SK-N-SH (cell line): ENCODE data around the gene DLG2. TPM values are rescaled to one million over a fixed set of nuclear protein-coding genes. Genes with fewer than 3 reads are reported as not detected.

Source experiments
- CTCF ChIA-PET: fragments of 300-600, 350-600 bp; formaldehyde crosslinking; extraction: SDS; loops from one replicate; lab custom pipeline; 2021; lab: Yijun Ruan, JAX
- POLR2A ChIA-PET: fragments of 350-600 bp; sonication (Branson Sonifier 250); formaldehyde crosslinking; extraction: SDS; loops from one replicate; lab custom pipeline; 2020; ENCODE audit warnings: antibody characterized with exemption, inconsistent platforms; lab: Yijun Ruan, JAX
- DNase-seq: peaks from one replicate; pipeline ENCODE4 v3.0.0; 2012
- H2AFZ ChIP-seq: fragments of 200-600 bp; sonication (generic); 2 replicates; pipeline ENCODE4 v1.8.1; 2016; ENCODE audit warnings: antibody characterized with exemption, mild to moderate bottlenecking, low read depth
- H3F3A ChIP-seq: fragments of 200-600 bp; sonication (generic); replicated peaks from 2 replicates; pipeline ENCODE3; 2016; ENCODE audit warnings: antibody characterized with exemption, mild to moderate bottlenecking; ENCODE audit not compliant: insufficient read depth
- H3K27ac ChIP-seq, 2 experiments: fragments of 200-500 bp in 1 of 2; fragments of 200-600 bp in 1 of 2; sonication (Bioruptor generic) in 1 of 2; sonication (generic), shearing (Covaris generic) in 1 of 2; 2 replicates each; pipeline versions ENCODE4 v1.5.1 to v1.6.1; 2014 to 2016; ENCODE audit warnings: low read depth in 2 of 2, inconsistent platforms in 1 of 2, low read length in 1 of 2, mild to moderate bottlenecking in 1 of 2, mixed read lengths in 1 of 2
- H3K27me3 ChIP-seq: fragments of 200-600 bp; sonication (generic), shearing (Covaris generic); 2 replicates; pipeline ENCODE4 v1.6.1; 2016; ENCODE audit warnings: mixed run types; ENCODE audit not compliant: insufficient read depth
- H3K36me3 ChIP-seq, 2 experiments: fragments of 200-500 bp in 1 of 2; fragments of 200-600 bp in 1 of 2; sonication (Bioruptor generic) in 1 of 2; sonication (generic) in 1 of 2; replicated peaks in 1 of 2; 2 replicates each; pipeline versions ENCODE3 to v1.5.1; 2014 to 2016; ENCODE audit warnings: low read length in 1 of 2, mild to moderate bottlenecking in 1 of 2; ENCODE audit not compliant: insufficient read depth in 2 of 2, control insufficient read depth in 1 of 2
- H3K4me1 ChIP-seq, 2 experiments: fragments of 200-500 bp in 1 of 2; fragments of 200-600 bp in 1 of 2; sonication (Bioruptor generic) in 1 of 2; sonication (generic), shearing (Covaris generic) in 1 of 2; 2 replicates each; pipeline versions ENCODE4 v1.5.1 to v1.6.1; 2014 to 2016; ENCODE audit warnings: low read depth in 1 of 2, low read length in 1 of 2, mixed run types in 1 of 2; ENCODE audit not compliant: insufficient read depth in 2 of 2, control insufficient read depth in 1 of 2
- H3K4me2 ChIP-seq: fragments of 200-600 bp; sonication (generic), shearing (Covaris generic); 2 replicates; pipeline ENCODE4 v1.6.1; 2017; ENCODE audit warnings: mixed run types
- H3K4me3 ChIP-seq, 2 experiments: fragments of 200-500 bp in 1 of 2; fragments of 200-600 bp in 1 of 2; sonication (Bioruptor generic) in 1 of 2; sonication (generic), shearing (Covaris generic) in 1 of 2; 2 replicates each; pipeline versions ENCODE4 v1.5.1 to v1.8.1; 2014 to 2016; ENCODE audit warnings: low read depth in 2 of 2, inconsistent platforms in 1 of 2, low read length in 1 of 2, mild to moderate bottlenecking in 1 of 2, mixed read lengths in 1 of 2, moderate library complexity in 1 of 2
- H3K79me2 ChIP-seq: fragments of 200-600 bp; sonication (generic); 2 replicates; pipeline ENCODE4 v1.8.1; 2017; ENCODE audit warnings: mild to moderate bottlenecking; ENCODE audit not compliant: insufficient read depth
- H3K9ac ChIP-seq: fragments of 200-600 bp; sonication (generic); 2 replicates; pipeline ENCODE4 v1.6.1; 2017; ENCODE audit warnings: mixed run types
- H3K9me2 ChIP-seq: fragments of 200-600 bp; sonication (generic); 2 replicates; pipeline ENCODE4 v1.6.1; 2017; ENCODE audit warnings: mixed run types
- H3K9me3 ChIP-seq: fragments of 200-600 bp; sonication (generic); 2 replicates; pipeline ENCODE4 v1.6.1; 2017; ENCODE audit warnings: mixed run types, mild to moderate bottlenecking, moderate library complexity
- H4K20me1 ChIP-seq: fragments of 200-600 bp; sonication (generic); 2 replicates; pipeline ENCODE4 v1.6.1; 2017; ENCODE audit warnings: mild to moderate bottlenecking, mixed run types; ENCODE audit not compliant: insufficient read depth
- CHD2 ChIP-seq: fragments of 150-350 bp; IDR thresholded peaks from 2 replicates; pipeline ENCODE4 v1.6.1; 2018; ENCODE audit warnings: low read length; ENCODE audit not compliant: partially characterized antibody
- EZH2phosphoT487 ChIP-seq: fragments of 200-600 bp; sonication (generic); IDR thresholded peaks from 2 replicates; pipeline ENCODE4 v1.6.1; 2017; ENCODE audit warnings: low read depth, mixed run types, mild to moderate bottlenecking, antibody characterized with exemption, moderate library complexity, borderline replicate concordance
- IRF3 ChIP-seq: fragments of 150-350 bp; IDR thresholded peaks from 2 replicates; pipeline ENCODE4 v1.6.1; 2016; ENCODE audit warnings: mild to moderate bottlenecking, low read depth, low read length
- JUND ChIP-seq: IDR thresholded peaks from 2 replicates; pipeline ENCODE4 v1.4.0; 2012
- POLR2AphosphoS5 ChIP-seq: IDR thresholded peaks from 2 replicates; pipeline ENCODE4 v1.6.1; 2012; ENCODE audit warnings: low read depth, low read length
- RAD21 ChIP-seq: IDR thresholded peaks from 2 replicates; pipeline ENCODE4 v1.6.1; 2012; ENCODE audit warnings: mild to moderate bottlenecking, low read length
- RCOR1 ChIP-seq: fragments of 150-350 bp; IDR thresholded peaks from 2 replicates; pipeline ENCODE4 v1.6.1; 2017; ENCODE audit warnings: antibody characterized with exemption, low read length
- REST ChIP-seq: IDR thresholded peaks from 2 replicates; pipeline ENCODE4 v1.6.1; 2012; ENCODE audit warnings: mild to moderate bottlenecking, low read depth, low read length, moderate library complexity
- RFX5 ChIP-seq: IDR thresholded peaks from 2 replicates; pipeline ENCODE4 v1.6.1; 2012; ENCODE audit warnings: mild to moderate bottlenecking, improper control_type of control experiment, low read length
- RXRA ChIP-seq: IDR thresholded peaks from 2 replicates; pipeline ENCODE4 v1.4.0; 2012; ENCODE audit warnings: low read depth, mild to moderate bottlenecking, borderline replicate concordance
- SIN3A ChIP-seq: IDR thresholded peaks from 2 replicates; pipeline ENCODE4 v1.6.1; 2012; ENCODE audit warnings: low read depth, mild to moderate bottlenecking, low read length, moderate library complexity, borderline replicate concordance
- USF1 ChIP-seq: IDR thresholded peaks from 2 replicates; pipeline ENCODE4 v1.4.0; 2012; ENCODE audit warnings: low read depth, borderline replicate concordance
- YY1 ChIP-seq: IDR thresholded peaks from 2 replicates; pipeline ENCODE4 v1.4.0; 2012; ENCODE audit warnings: low read depth, mild to moderate bottlenecking
- WGBS: methylation state at CpG from one replicate; pipeline ENCODE4 v1.1.6; 2017; ENCODE audit warnings: low lambda C conversion rate; 5-methylcytosine and 5-hydroxymethylcytosine counted together
- polyA plus RNA-seq, 3 experiments: library from polyadenylated mRNA; depleted of rRNA; stranded (reverse); fragments of >200 nt; gene quantifications; 2 replicates each; pipeline ENCODE4 v1.2.3, GENCODE V29; 2012

The DLG2 gene
- polyA plus RNA-seq, 1 of the 3 experiments (the other 2 are of a cell fraction), result 0.21 TPM

GRCh38 chr11:84543367-84544159, 1083.6 kb downstream of the DLG2 start:
- H3K79me2 ChIP-seq, result no peaks in the 10 kb centered on the region
- peak overlapping the region in 1 of 2 experiments; percentile 58; a peak in 2 of 4 replicates for H3K27ac ChIP-seq
- H4K20me1 ChIP-seq, result no peaks in the 10 kb centered on the region
- H3K4me2 ChIP-seq, result no peak overlapping the region
- no peak for TF ChIP-seq EZH2phosphoT487
- no peak for TF ChIP-seq RXRA
- no peak for TF ChIP-seq USF1
- no peak for TF ChIP-seq JUND
- TF ChIP-seq REST, result no peak
- no peak for TF ChIP-seq YY1
- peak; percentile 33; the same call in 1 of the 2 replicates for TF ChIP-seq RAD21
- H3K9me2 ChIP-seq, result no peaks in the 10 kb centered on the region
- peaks cover 10% of the 10 kb centered on the region for H3F3A ChIP-seq
- peak; percentile 8 for DNase-seq
- H2AFZ ChIP-seq, result no peak overlapping the region; the same call in 1 of the 2 replicates
- no peaks in the 10 kb centered on the region for H3K9me3 ChIP-seq
- H3K4me1 ChIP-seq, result peaks cover 8 to 9% of the 10 kb centered on the region in 2 experiments; a peak in 3 of 4 replicates
- no peaks in the 10 kb centered on the region for H3K27me3 ChIP-seq
- POLR2A ChIA-PET, result no interaction called here
- no peak overlapping the region for H3K9ac ChIP-seq
- H3K36me3 ChIP-seq, result no peaks in the 10 kb centered on the region
- WGBS, result 58% methylated on average over 5 of the region's 5 CpGs
- H3K4me3 ChIP-seq, result no peak overlapping the region
- CTCF ChIA-PET, result interaction anchor here (0.7 to 3.3 kb wide), 8 partner anchors 12 to 1676 kb away, joined by 3 to 13 read pairs (median 4); no protein-coding TSS in a partner anchor

GRCh38 chr11:84541731-84542340, 1085.3 kb downstream of the DLG2 start:
- no peak for DNase-seq
- Histone ChIP-seq H3K36me3 (no peaks in the 10 kb centered on the region), H3K9me3 (no peaks in the 10 kb centered on the region), H3K9ac (no peak overlapping the region), H3F3A (peaks cover 10% of the 10 kb centered on the region), H3K79me2 (no peaks in the 10 kb centered on the region), H3K27me3 (no peaks in the 10 kb centered on the region), H3K9me2 (no peaks in the 10 kb centered on the region), H3K4me2 (peak overlapping the region; percentile 57; the same call in 1 of the 2 replicates), H3K27ac (peak overlapping the region; percentile 2 to 51), H3K4me3 (no peak overlapping the region), H3K4me1 (peaks cover 8 to 9% of the 10 kb centered on the region in 2 experiments; a peak in 3 of 4 replicates), H4K20me1 (no peaks in the 10 kb centered on the region), H2AFZ (peak overlapping the region; percentile 64; the same call in 1 of the 2 replicates)
- CTCF ChIA-PET, result interaction anchor here (0.8 to 1.5 kb wide), 2 partner anchors 23 to 714 kb away, joined by 3 to 5 read pairs; no protein-coding TSS in a partner anchor
- 22% methylated on average over 4 of the region's 4 CpGs for WGBS
- POLR2A ChIA-PET, result no interaction called here
- TF ChIP-seq CHD2 (no peak), POLR2AphosphoS5 (no peak), RFX5 (no peak), RCOR1 (no peak), IRF3 (no peak), SIN3A (no peak), RAD21 (no peak), REST (no peak)
